ENCODE data around the gene MAP2K1. TPM values are rescaled to one million over a fixed set of nuclear protein-coding genes. Genes with fewer than 3 reads are reported as not detected.

MAP2K1 gene
- total RNA-seq, 2 donors from 2014 or later: 31.3 to 36.4 TPM

GRCh38 chr15:66480267-66480666 is 93.6 kb downstream of the MAP2K1 start:
- H3K27ac ChIP-seq: no peak overlapping the region
- H3K27me3 ChIP-seq: no peaks in the 10 kb centered on the region
- no peak for DNase-seq (ENCODE audit: low spot score)
- H3K4me1 ChIP-seq: peaks cover 0 to 8% of the 10 kb centered on the region in 2 donors
- no peak overlapping the region for H3K4me3 ChIP-seq
- no peaks in the 10 kb centered on the region for H3K9me3 ChIP-seq
- TF ChIP-seq CTCF (IDR thresholded peaks at IDR 0.05): no peak
- peaks cover 14% of the 10 kb centered on the region for H3K36me3 ChIP-seq

- no peak for TF ChIP-seq CTCF (IDR thresholded peaks at IDR 0.05)
- no peak overlapping the region for H3K27ac ChIP-seq
- no peak for DNase-seq (ENCODE audit: low spot score)
- H3K9me3 ChIP-seq: no peaks in the 10 kb centered on the region
- no peaks in the 10 kb centered on the region for H3K27me3 ChIP-seq
- peaks cover 0 to 8% of the 10 kb centered on the region in 2 donors for H3K4me1 ChIP-seq
- H3K36me3 ChIP-seq: peaks cover 15% of the 10 kb centered on the region
- no peak overlapping the region for H3K4me3 ChIP-seq
Measured at GRCh38 chr15:66481107-66481856, 94.6 kb downstream of the MAP2K1 start.

GRCh38 chr15:66482539-66482938 is 95.8 kb downstream of the MAP2K1 start:
- Histone ChIP-seq H3K27ac (no peak overlapping the region), H3K27me3 (no peaks in the 10 kb centered on the region), H3K4me1 (peaks cover 0 to 8% of the 10 kb centered on the region in 2 donors), H3K36me3 (peaks cover 25% of the 10 kb centered on the region), H3K4me3 (no peak overlapping the region), H3K9me3 (no peaks in the 10 kb centered on the region)
- no peak for DNase-seq (ENCODE audit: low spot score)
- no peak for TF ChIP-seq CTCF (IDR thresholded peaks at IDR 0.05)

- Histone ChIP-seq H3K9me3 (no peaks in the 10 kb centered on the region), H3K4me3 (no peak overlapping the region), H3K27me3 (no peaks in the 10 kb centered on the region), H3K27ac (no peak overlapping the region), H3K4me1 (peaks cover 0 to 8% of the 10 kb centered on the region in 2 donors), H3K36me3 (peaks cover 25% of the 10 kb centered on the region)
- no peak for DNase-seq (ENCODE audit: low spot score)
- no peak for TF ChIP-seq CTCF (IDR thresholded peaks at IDR 0.05)
Measured at GRCh38 chr15:66483131-66483566, 96.4 kb downstream of the MAP2K1 start.

GRCh38 chr15:66484539-66485112 is 97.9 kb downstream of the MAP2K1 start:
- Histone ChIP-seq H3K4me3 (no peak overlapping the region), H3K27me3 (no peaks in the 10 kb centered on the region), H3K9me3 (no peaks in the 10 kb centered on the region), H3K4me1 (peaks cover 0 to 8% of the 10 kb centered on the region in 2 donors), H3K27ac (no peak overlapping the region), H3K36me3 (peaks cover 40% of the 10 kb centered on the region)
- TF ChIP-seq CTCF (IDR thresholded peaks at IDR 0.05): no peak
- no peak for DNase-seq (ENCODE audit: low spot score)

All from right atrium auricular region (tissue), 2 donors.